ENCODE results near the gene S100A1. TPM values are rescaled to one million over a fixed set of nuclear protein-coding genes. Genes with fewer than 3 reads are reported as not detected.

S100A1 gene
- total and polyA plus RNA-seq, 2 of the 13 experiments (the other 11 are each of a cell fraction or from before 2014, with no cell fraction given) = 120 to 251 TPM

GRCh38 chr1:153608742-153609584, 19.3 kb upstream of the S100A1 start (continued):
- TF ChIP-seq NR1H2 (CRISPR knock-in tag; IDR thresholded peaks at IDR 0.05; ENCODE audit: borderline replicate concordance, low read depth) (no peak; the same call in 1 of the 2 replicates), ZBED4 (CRISPR knock-in tag; IDR thresholded peaks at IDR 0.05; ENCODE audit: borderline replicate concordance) (peak; percentile 43; the same call in 1 of the 2 replicates), ZBTB8A (CRISPR knock-in tag; IDR thresholded peaks at IDR 0.05; ENCODE audit: borderline replicate concordance, low read depth) (no peak), FOXK2 (IDR thresholded peaks at IDR 0.05) (peak; percentile 18; the same call in 1 of the 2 replicates), FOXP4 (CRISPR knock-in tag; IDR thresholded peaks at IDR 0.05) (peak; percentile 46; the same call in 1 of the 2 replicates), JUND (CRISPR knock-in tag; IDR thresholded peaks at IDR 0.05) (no peak), SOX6 (IDR thresholded peaks at IDR 0.05) (no peak), SOX6 (CRISPR knock-in tag; IDR thresholded peaks at IDR 0.05) (peak; percentile 38; the same call in 1 of the 2 replicates), DMTF1 (CRISPR knock-in tag; IDR thresholded peaks at IDR 0.05) (0 out of 2 replicates have a peak, but pooled peaks have one; percentile 53), ZNF44 (CRISPR knock-in tag; IDR thresholded peaks at IDR 0.05) (no peak), ZNF136 (CRISPR knock-in tag; IDR thresholded peaks at IDR 0.05; ENCODE audit: low read depth) (0 out of 2 replicates have a peak, but pooled peaks have one; percentile 28), EEA1 (CRISPR knock-in tag; IDR thresholded peaks at IDR 0.05; ENCODE audit: borderline replicate concordance) (no peak), ATF7-NPFF (CRISPR knock-in tag; IDR thresholded peaks at IDR 0.05; ENCODE audit: low read depth) (0 out of 2 replicates have a peak, but pooled peaks have one; percentile 6), RCOR2 (CRISPR knock-in tag; IDR thresholded peaks at IDR 0.05) (no peak), STAG1 (CRISPR knock-in tag; IDR thresholded peaks at IDR 0.05) (no peak), STAT6 (CRISPR knock-in tag; IDR thresholded peaks at IDR 0.05; ENCODE audit: borderline replicate concordance) (no peak), BHLHE40 (IDR thresholded peaks at IDR 0.05; ENCODE audit: low read length) (peak; percentile 12; the same call in 1 of the 2 replicates), PITX1 (CRISPR knock-in tag; IDR thresholded peaks at IDR 0.05) (peak; percentile 62)
